Small intestine (tissue), 7 donors: ENCODE measurements around the gene NPVF. TPM values are rescaled to one million over a fixed set of nuclear protein-coding genes. Genes with fewer than 3 reads are reported as not detected.

Experiments
- DNase-seq, 2 donors: peaks; one replicate each; pipeline versions ENCODE4 v3.0.0 to v3.0.0-alpha.2; 2013
- FAIRE-seq: peaks from 2 replicates; lab custom pipeline; 2012; peaks lifted over from hg19 to GRCh38; lab: Jason Lieb, UNC
- H3K27ac ChIP-seq, 3 donors: one replicate each; pipeline ENCODE4 v1.5.1; 2013; ENCODE audit warnings: low read length in 2 of 3, mild to moderate bottlenecking in 2 of 3, control low read depth in 1 of 3, inconsistent platforms in 1 of 3, low read depth in 1 of 3, moderate library complexity in 1 of 3
- H3K27me3 ChIP-seq, 3 donors: one replicate each; pipeline ENCODE4 v1.6.1; 2013; ENCODE audit warnings: low read length in 3 of 3, inconsistent platforms in 1 of 3; ENCODE audit not compliant: control insufficient read depth in 3 of 3, insufficient read depth in 3 of 3
- H3K36me3 ChIP-seq, 3 donors: one replicate each; pipeline ENCODE4 v1.6.1; 2013; ENCODE audit warnings: low read length in 3 of 3, inconsistent platforms in 1 of 3, low read depth in 1 of 3, mild to moderate bottlenecking in 1 of 3, moderate library complexity in 1 of 3; ENCODE audit not compliant: control insufficient read depth in 3 of 3, insufficient read depth in 2 of 3
- H3K4me1 ChIP-seq, 3 donors: one replicate each; pipeline ENCODE4 v1.6.1; 2013; ENCODE audit warnings: low read length in 2 of 3, inconsistent platforms in 1 of 3, low read depth in 1 of 3, mild to moderate bottlenecking in 1 of 3, moderate library complexity in 1 of 3; ENCODE audit not compliant: control insufficient read depth in 3 of 3, insufficient read depth in 2 of 3
- H3K4me3 ChIP-seq, 3 donors: one replicate each; pipeline ENCODE4 v1.5.1; 2013; ENCODE audit warnings: low read length in 3 of 3, control low read depth in 1 of 3, inconsistent platforms in 1 of 3, low read depth in 1 of 3, mild to moderate bottlenecking in 1 of 3, moderate library complexity in 1 of 3
- H3K9me3 ChIP-seq, 2 donors: one replicate each; pipeline ENCODE4 v1.6.1; 2013; ENCODE audit warnings: low read depth in 1 of 2, low read length in 1 of 2; ENCODE audit not compliant: control insufficient read depth in 2 of 2, insufficient read depth in 1 of 2
- WGBS, 3 donors: extraction: QIAGEN DNeasy Blood & Tissue Kit; methylation state at CpG; one replicate each; pipeline ENCODE4 v1.1.7; 2013; 5-methylcytosine and 5-hydroxymethylcytosine counted together
- polyA plus RNA-seq, 4 donors: library from polyadenylated mRNA; stranded (reverse) in 3 of 4; unstranded in 1 of 4; fragments of 200-250 nt in 3 of 4; fragments of 120-200 nt in 1 of 4; gene quantifications; one replicate each; pipeline versions ENCODE4 v1.2.1 to v1.2.3, GENCODE V29; 2013
- donor health status: healthy with polysubstance abuse.
- donor health status: control.
- donor health status: control.
- donor health status: Bipolar disorder and iron deficiency.
- donor health status: healthy.

NPVF gene
- polyA plus RNA-seq, 4 donors: not detected

DNA sequence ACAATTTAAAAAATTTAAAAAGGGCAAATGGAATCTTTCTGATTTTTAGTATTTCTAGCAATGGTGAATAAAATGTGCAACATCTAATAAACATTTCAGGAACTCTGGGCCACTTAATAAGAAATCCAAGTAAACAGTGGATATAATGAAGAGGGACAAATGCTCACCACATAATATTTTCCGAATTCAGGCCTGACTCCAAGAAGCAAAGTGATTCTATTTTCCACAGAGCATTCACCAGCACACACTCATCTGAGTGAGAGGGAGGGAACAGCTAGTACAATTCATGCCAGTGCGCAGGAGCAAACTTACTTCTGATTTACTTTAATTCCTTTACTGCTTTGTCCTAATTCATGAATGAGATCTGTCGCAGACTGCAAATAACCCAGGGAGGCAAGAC is 10.1 kb downstream of the NPVF start:
- FAIRE-seq (no peak), DNase-seq (no peak)
- peaks cover 0 to 7% (median 0%) of the 10 kb centered on the region in 3 donors for H3K27me3 ChIP-seq
- 86 to 97% (median 88%) methylated on average over 3 of the region's 3 CpGs for WGBS, 3 donors
- no peaks in the 10 kb centered on the region for H3K36me3 ChIP-seq
- H3K4me3 ChIP-seq: no peak overlapping the region
- no peaks in the 10 kb centered on the region for H3K9me3 ChIP-seq
- no peak overlapping the region for H3K27ac ChIP-seq
- peaks cover 0 to 2% (median 0%) of the 10 kb centered on the region in 3 donors for H3K4me1 ChIP-seq

DNA sequence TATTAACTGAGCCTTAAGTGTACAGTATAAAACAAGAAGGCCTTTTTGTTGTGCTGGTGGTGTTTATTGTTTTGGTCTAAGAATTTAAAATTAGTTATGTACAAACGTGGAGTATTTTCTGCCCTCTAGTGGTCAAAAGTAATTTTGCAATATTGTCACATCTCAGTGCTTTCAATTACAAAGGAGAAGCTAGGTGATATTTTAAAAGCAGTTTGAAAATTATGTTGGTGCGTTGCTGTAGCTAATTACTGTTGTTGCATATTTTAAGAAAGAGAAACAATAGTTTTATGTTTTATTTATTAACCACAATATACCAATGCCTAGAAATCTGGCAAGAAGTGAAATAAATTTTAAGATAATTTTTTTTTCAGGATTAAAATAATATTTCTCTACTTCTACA is 11.4 kb downstream of the NPVF start:
- DNase-seq: peak; percentile 69 to 76
- Histone ChIP-seq H3K4me3 (no peak overlapping the region), H3K27ac (no peak overlapping the region), H3K4me1 (peaks cover 0 to 2% (median 0%) of the 10 kb centered on the region in 3 donors), H3K27me3 (peaks cover 0 to 3% (median 0%) of the 10 kb centered on the region in 3 donors), H3K9me3 (no peaks in the 10 kb centered on the region), H3K36me3 (no peaks in the 10 kb centered on the region)
- 0 to 3% (median 1%) methylated on average over 2 of the region's 2 CpGs for WGBS, 3 donors
- peak; percentile 84 for FAIRE-seq

DNA sequence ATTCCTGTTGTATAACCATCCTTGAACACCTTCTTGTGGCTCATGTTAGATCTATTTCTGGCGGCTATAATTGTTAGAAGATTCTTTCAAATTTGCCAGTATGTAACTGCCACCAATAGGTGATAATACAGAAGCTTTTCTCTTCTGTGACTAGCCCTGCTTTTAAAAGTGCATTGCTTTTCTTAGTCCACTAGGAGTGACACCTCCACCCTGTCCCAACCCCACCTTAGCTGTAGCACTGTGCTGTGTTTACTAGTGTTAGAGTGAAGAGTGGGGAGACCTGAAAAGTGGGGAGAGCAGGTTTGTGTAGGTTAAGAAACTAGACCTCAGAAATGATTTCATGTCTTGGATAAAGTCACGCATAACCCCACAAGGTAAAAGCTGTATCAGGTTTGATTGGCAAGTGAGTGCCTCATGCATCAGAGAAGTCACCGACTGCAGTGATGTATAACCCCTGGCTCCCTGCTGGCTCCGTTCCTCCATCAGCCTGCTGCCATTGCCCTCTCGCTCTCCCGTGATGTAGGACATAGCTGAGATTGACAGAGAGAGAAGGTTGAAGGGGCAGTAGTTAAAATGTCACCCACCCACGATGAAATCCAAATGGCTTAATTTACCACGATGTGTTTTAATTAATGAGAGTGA is 12.5 kb downstream of the NPVF start:
- WGBS, 3 donors: 67 to 70% (median 69%) methylated on average over 8 of the region's 8 CpGs
- FAIRE-seq: no peak

DNA sequence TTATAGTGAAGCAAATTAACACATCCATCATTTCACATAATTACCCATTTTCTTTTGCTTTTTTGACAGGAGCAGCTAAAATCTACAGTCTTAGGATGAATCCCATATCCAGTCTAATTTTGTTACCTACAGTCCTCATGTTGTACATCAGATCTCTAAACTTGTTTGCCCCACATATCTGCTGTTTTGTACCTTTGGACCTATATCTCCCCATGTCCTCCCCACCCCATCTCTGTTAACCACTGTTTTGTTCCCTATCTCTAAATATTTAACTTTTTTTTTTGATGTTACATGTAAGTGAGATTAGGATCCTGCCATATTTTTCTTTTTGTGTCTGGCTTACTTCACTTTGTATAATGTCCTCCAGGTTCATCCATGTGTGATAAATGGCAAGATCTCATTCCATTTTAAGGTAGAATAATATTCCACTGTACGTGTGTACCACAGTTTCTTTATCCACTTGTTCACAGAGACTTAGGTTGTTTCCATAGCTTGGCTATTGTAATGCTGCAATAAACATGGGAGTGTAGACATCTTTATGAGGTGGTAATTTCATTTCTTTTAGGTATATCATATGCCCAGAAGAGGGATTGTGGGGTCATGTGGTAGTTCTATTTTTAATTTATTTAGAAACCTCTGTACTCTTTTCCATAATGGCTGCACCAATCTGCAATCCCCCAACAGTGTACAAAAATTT is 19.6 kb downstream of the NPVF start:
- DNase-seq (peak; percentile 17 to 40), FAIRE-seq (no peak)

More for the DNA sequence above, 12.5 kb downstream of the NPVF start:
- DNase-seq: no peak
- H3K4me3 ChIP-seq: no peak overlapping the region
- no peaks in the 10 kb centered on the region for H3K27me3 ChIP-seq
- no peaks in the 10 kb centered on the region for H3K9me3 ChIP-seq
- peaks cover 0 to 1% (median 0%) of the 10 kb centered on the region in 3 donors for H3K4me1 ChIP-seq
- H3K27ac ChIP-seq: no peak overlapping the region
- no peaks in the 10 kb centered on the region for H3K36me3 ChIP-seq

DNA sequence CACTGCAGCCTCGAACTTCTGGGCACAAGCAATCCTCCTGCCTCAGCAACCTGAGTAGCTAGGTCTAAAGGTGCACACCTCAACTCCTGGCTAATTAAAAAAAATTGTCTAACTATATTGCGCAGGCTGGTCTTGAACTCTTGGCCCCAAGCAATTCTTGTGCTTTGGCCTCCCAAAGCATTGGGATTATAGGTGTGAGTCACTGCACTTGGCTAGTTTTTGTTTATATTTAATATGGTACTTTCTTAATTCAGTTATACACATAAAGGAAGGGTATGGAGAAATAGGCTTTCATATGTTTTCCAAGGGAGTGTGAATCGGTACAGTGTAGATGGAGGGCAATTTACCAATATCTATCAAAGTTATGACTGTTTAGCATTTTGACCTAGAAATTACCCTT is 20.4 kb downstream of the NPVF start:
- WGBS, 3 donors: 24 to 75% (median 48%) methylated on average over 3 of the region's 3 CpGs
- no peak for FAIRE-seq
- Histone ChIP-seq H3K36me3 (no peaks in the 10 kb centered on the region), H3K27ac (no peak overlapping the region), H3K4me1 (peaks cover 0 to 16% (median 0%) of the 10 kb centered on the region in 3 donors), H3K4me3 (no peak overlapping the region), H3K27me3 (no peaks in the 10 kb centered on the region), H3K9me3 (no peaks in the 10 kb centered on the region)
- DNase-seq: peak; percentile 8 to 49

More for the DNA sequence above, 19.6 kb downstream of the NPVF start:
- no peaks in the 10 kb centered on the region for H3K27me3 ChIP-seq
- H3K27ac ChIP-seq: peak overlapping the region in 1 of 3 donors; percentile 20
- WGBS, 3 donors: 11 to 63% (median 42%) methylated on average over 1 of the region's 1 CpG
- no peak overlapping the region for H3K4me3 ChIP-seq
- H3K4me1 ChIP-seq: peaks cover 0 to 16% (median 0%) of the 10 kb centered on the region in 3 donors
- H3K36me3 ChIP-seq: no peaks in the 10 kb centered on the region
- no peaks in the 10 kb centered on the region for H3K9me3 ChIP-seq

DNA sequence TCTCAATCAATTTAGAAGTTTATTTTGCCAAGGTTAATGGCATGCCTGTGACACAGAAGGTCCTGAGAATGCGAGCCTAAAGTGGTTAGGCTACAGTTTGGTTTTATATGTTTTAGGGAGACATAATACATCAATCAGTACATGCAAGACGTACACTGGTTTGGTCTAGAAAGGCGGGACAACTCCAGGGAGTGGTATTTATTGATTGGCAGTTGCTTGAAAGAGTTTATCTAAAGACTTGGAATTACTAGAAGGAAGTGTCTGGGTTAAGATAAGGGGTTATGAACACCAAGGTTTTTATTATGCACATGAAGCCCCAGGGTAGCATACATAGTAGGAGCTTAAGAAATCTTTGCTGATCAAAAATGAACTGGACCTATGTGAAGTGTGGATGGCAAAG is 21.5 kb downstream of the NPVF start:
- Histone ChIP-seq H3K4me3 (no peak overlapping the region), H3K27ac (no peak overlapping the region), H3K9me3 (no peaks in the 10 kb centered on the region), H3K4me1 (peaks cover 0 to 16% (median 0%) of the 10 kb centered on the region in 3 donors), H3K36me3 (no peaks in the 10 kb centered on the region), H3K27me3 (no peaks in the 10 kb centered on the region)
- DNase-seq (peak; percentile 18 to 73), FAIRE-seq (no peak)
- WGBS, 3 donors: 19 to 52% (median 23%) methylated on average over 3 of the region's 3 CpGs

DNA sequence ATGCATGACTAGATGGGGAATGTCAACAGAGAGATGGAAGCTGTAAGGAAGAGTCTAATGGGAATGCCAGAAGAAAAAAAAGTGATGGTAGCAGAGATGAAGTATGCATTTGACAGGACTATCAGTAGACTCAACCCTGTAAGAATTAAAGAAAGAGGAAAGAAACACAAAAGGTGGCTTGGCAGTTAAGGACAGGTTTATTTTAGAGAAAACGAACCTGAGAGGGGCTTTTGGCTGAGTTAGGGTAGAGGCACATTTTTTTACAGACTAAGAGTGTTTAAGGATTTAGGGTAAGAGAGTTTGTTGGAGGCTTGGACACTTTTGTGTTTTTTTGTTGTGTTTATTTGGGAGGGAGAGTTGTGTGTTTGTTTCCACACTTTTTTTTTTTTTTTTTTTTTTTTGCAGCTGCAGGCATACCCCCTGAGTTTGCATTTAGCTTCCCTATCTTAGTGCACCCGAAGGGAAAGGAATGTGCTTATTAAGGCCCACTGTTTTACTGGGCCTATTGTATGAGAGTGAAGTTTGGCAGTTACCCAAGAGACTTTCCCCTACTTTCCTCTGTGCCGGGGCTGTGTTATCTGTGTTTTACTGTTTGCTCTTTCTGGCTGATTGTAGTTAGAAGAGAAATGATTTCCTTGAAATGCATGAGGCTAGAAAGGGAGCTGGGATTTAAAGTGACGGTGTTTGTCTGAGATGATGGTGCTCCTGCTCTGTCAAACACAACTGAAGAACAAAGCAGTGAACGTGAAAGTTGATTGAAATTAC is 32.0 kb downstream of the NPVF start:
- H3K4me1 ChIP-seq: no peaks in the 10 kb centered on the region
- FAIRE-seq: no peak
- peaks cover 0 to 19% of the 10 kb centered on the region in 2 donors for H3K9me3 ChIP-seq
- H3K36me3 ChIP-seq: no peaks in the 10 kb centered on the region
- peak; percentile 74 to 90 for DNase-seq
- H3K27ac ChIP-seq: no peak overlapping the region
- WGBS, 3 donors: 14 to 32% (median 29%) methylated on average over 5 of the region's 5 CpGs
- H3K27me3 ChIP-seq: peaks cover 0 to 3% (median 0%) of the 10 kb centered on the region in 3 donors
- H3K4me3 ChIP-seq: no peak overlapping the region

DNA sequence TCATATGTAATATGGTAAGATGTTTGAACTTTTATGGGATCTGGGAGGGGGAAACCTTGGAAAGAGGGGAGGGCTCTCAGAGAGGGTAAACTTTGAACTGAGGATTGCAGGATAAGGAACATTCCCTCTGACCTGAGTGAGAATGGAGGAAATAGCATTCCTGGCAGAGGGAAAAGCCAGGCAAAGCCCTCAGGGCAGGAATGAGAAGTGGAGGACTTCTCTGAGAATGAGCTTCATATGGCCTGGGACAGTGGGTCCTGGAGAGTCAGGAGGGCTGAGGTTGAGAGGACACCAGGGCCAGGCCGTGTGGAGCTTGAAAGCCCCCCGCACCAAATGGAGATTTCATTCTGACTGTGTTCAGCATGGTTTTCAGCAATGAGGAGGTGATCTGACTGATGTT is 34.2 kb downstream of the NPVF start:
- 77 to 92% (median 88%) methylated on average over 2 of the region's 2 CpGs for WGBS, 3 donors

More for the DNA sequence above, 34.2 kb downstream of the NPVF start:
- no peaks in the 10 kb centered on the region for H3K36me3 ChIP-seq
- DNase-seq (no peak), FAIRE-seq (no peak)
- no peak overlapping the region for H3K4me3 ChIP-seq
- peaks cover 0 to 19% of the 10 kb centered on the region in 2 donors for H3K9me3 ChIP-seq
- H3K4me1 ChIP-seq: no peaks in the 10 kb centered on the region
- H3K27me3 ChIP-seq: peaks cover 0 to 3% (median 0%) of the 10 kb centered on the region in 3 donors
- H3K27ac ChIP-seq: no peak overlapping the region
